MCF 10A (cell line): ENCODE results near the gene TNPO1. TPM values are rescaled to one million over a fixed set of nuclear protein-coding genes. Genes with fewer than 3 reads are reported as not detected.

Source experiments
- Bru-seq: library from RNA; stranded (reverse); fragments of 400-500 nt; gene quantifications from one replicate; lab custom pipeline; 2021; lab: Mats Ljungman, UMichigan
- BruChase-seq, 2 experiments: library from RNA; stranded (reverse); fragments of 400-500 nt; gene quantifications; one replicate each; lab custom pipeline; 2021; lab: Mats Ljungman, UMichigan
- BruUV-seq: library from RNA; stranded (reverse); fragments of 400-500 nt; replicated peaks from 2 replicates; lab custom pipeline; 2021; lab: Mats Ljungman, UMichigan
- CTCF ChIA-PET: fragments of 300-600 bp; sonication (Branson Sonifier 250); formaldehyde crosslinking; extraction: SDS; loops from one replicate; lab custom pipeline; 2021; ENCODE audit warnings: antibody characterized with exemption, inconsistent platforms; lab: Yijun Ruan, JAX
- POLR2A ChIA-PET: fragments of 300-600, 350-650 bp; sonication (Branson Sonifier 250); formaldehyde crosslinking; extraction: SDS; loops from one replicate; lab custom pipeline; 2020; ENCODE audit warnings: antibody characterized with exemption, inconsistent platforms; lab: Yijun Ruan, JAX
- DNase-seq: peaks from one replicate; pipeline ENCODE4 v3.0.0-alpha.2; 2018; ENCODE audit not compliant: unreplicated experiment
- H3K27ac Mint-ChIP-seq: one replicate; pipeline ENCODE4 v1.8.0; 2022; ENCODE audit warnings: mild to moderate bottlenecking, low read depth, mixed read lengths; ENCODE audit not compliant: unreplicated experiment
- H3K27me3 Mint-ChIP-seq: one replicate; pipeline ENCODE4 v1.8.0; 2022; ENCODE audit warnings: mixed read lengths; ENCODE audit not compliant: insufficient read depth, unreplicated experiment
- H3K36me3 Mint-ChIP-seq: one replicate; pipeline ENCODE4 v1.8.0; 2022; ENCODE audit warnings: mild to moderate bottlenecking, moderate library complexity, mixed read lengths; ENCODE audit not compliant: insufficient read depth, unreplicated experiment
- H3K4me1 Mint-ChIP-seq: one replicate; pipeline ENCODE4 v1.8.0; 2022; ENCODE audit warnings: mixed read lengths; ENCODE audit not compliant: insufficient read depth, unreplicated experiment
- H3K4me3 Mint-ChIP-seq: one replicate; pipeline ENCODE4 v1.8.0; 2022; ENCODE audit warnings: mild to moderate bottlenecking, moderate library complexity, mixed read lengths; ENCODE audit not compliant: unreplicated experiment
- H3K9me3 Mint-ChIP-seq: one replicate; pipeline ENCODE4 v1.8.0; 2022; ENCODE audit warnings: mixed read lengths; ENCODE audit not compliant: unreplicated experiment
- CTCF ChIP-seq: fragments of 200-600 bp; IDR thresholded peaks from one replicate; pipeline ENCODE4 v1.8.0; 2022; ENCODE audit warnings: antibody characterized with exemption, mild to moderate bottlenecking; ENCODE audit not compliant: unreplicated experiment
- intact Hi-C: fragments of 100-400 bp; cut with micrococcal nuclease; formaldehyde crosslinking; loops from 2 replicates; pipeline ENCODE4 v1.14.1; 2022
- long read RNA-seq: library from polyadenylated mRNA; stranded (forward); transcript quantifications from one replicate; pipeline ENCODE4 v2.0.0, GENCODE V29; 2022
- total RNA-seq: library from RNA; stranded (reverse); gene quantifications from 2 replicates; pipeline ENCODE4 v1.2.3, GENCODE V29; 2022

TNPO1 gene
- total RNA-seq = 147 and 167 TPM in 2 replicates
- Bru-seq, nascent RNA = percentile 95 among the genes with signal in this experiment
- BruChase-seq, experiment 1, labeled RNA remaining after a 6-hour chase = percentile 97 among the genes with signal in this experiment
- BruChase-seq, experiment 2, labeled RNA remaining after a 2-hour chase = percentile 96 among the genes with signal in this experiment
- long read RNA-seq, full-length matches to known transcripts = 5 of 52 reads
- long read RNA-seq, partial matches to known transcripts = 15 of 52 reads
- long read RNA-seq, other reads (novel, unspliced or antisense) = 32 of 52 reads

GRCh38 chr5:72816284-72817075, at the start of gene TNPO1:
Gene TNPO1, plus strand, starts transcription at chr5:72816661. Its CDS starts 77 bp downstream, at chr5:72816738.
- Mint-ChIP-seq H3K27me3 (no peaks in the 10 kb centered on the region), H3K4me3 (peak within 1 kb of the TSS; percentile 97), H3K9me3 (peaks cover 9% of the 10 kb centered on the region), H3K4me1 (peaks cover 15% of the 10 kb centered on the region), H3K27ac (peak within 1 kb of the TSS; percentile 90), H3K36me3 (peaks cover 5% of the 10 kb centered on the region)
- ChIA-PET POLR2A (interaction anchor here (0.6 to 9.7 kb wide), 45 partner anchors 9 to 998 kb away, joined by 3 to 229 read pairs (median 7); partner anchors contain the start of genes FCHO2, MRPS27 and PTCD2), CTCF (interaction anchor here (0.6 to 3.8 kb wide), 13 partner anchors 10 to 460 kb away, joined by 3 to 59 read pairs (median 4); no protein-coding TSS in a partner anchor)
- BruUV-seq = no TSS peak
- TF ChIP-seq CTCF = no peak
- DNase-seq = peak; percentile 94
- intact Hi-C loops = loop anchor here (2.0 to 5.0 kb wide), 2 partner anchors 32 to 1039 kb away; no protein-coding TSS in a partner anchor

DNA sequence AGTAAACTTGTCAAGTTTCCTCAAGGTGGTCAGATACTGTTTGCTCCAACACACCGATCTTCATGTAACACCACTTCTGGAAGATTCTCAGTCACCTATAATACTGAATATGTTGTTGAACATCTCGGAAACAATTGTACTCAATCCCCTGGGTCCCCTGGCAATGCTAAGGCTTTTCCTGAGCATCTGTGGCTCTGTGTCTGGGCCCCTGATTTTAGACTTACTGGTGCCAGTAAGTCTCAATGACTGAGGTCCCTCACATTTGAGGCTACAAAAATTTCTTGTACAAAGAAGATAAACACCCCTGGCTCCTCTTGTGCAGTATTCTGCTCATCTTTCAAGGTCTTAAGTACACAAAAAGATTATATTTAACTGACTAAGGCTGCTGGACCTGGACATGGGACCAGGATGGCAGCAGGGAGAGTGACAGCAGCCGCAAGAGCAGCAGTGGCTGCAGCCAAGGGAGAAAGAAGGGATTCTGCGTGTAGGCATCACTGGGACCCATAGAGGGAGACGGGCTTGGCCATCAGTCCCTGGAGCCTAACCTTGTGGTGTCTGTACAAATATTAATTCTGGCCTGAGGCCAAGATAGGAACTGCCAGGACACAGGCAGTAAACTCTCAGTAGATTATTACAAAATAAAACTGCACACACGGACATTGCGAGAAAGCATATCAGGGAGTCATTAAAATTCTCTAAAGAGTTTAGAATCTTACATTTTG, 49.0 kb upstream of the TNPO1 start:
- POLR2A ChIA-PET = interaction anchor here (0.6 to 0.9 kb wide), 2 partner anchors 9 to 43 kb away, joined by 3 read pairs; no protein-coding TSS in a partner anchor

DNA sequence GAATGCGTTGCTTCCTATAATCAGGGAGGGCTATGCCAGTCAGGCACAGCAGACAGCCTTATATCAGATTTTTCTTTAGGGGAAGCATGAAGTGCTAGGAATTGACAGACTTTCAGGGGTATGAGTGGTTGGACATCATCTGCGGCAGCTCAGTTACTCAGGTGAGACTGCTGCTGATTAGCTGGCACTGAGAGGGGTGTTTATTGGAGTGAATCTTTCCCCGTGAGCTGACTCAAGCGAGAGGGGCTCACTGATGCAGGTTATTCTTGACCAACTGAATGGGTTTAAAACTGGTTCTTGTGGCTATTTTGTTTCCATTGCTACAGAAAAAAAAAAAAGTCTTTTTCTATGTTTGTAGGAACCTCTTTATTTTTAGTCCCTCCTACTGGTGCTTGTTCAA, 46.2 kb upstream of the TNPO1 start:
- intact Hi-C loops = no loop called here
- Mint-ChIP-seq H3K9me3 (no peaks in the 10 kb centered on the region), H3K4me1 (peaks cover 6% of the 10 kb centered on the region), H3K36me3 (no peaks in the 10 kb centered on the region), H3K27ac (no peak overlapping the region), H3K27me3 (no peaks in the 10 kb centered on the region), H3K4me3 (no peak overlapping the region)
- ChIA-PET CTCF (interaction anchor here (0.7 to 1.0 kb wide), 2 partner anchors 15 to 155 kb away, joined by 3 to 4 read pairs; no protein-coding TSS in a partner anchor), POLR2A (interaction anchor here (2.3 kb wide), 1 partner anchor 11 kb away, joined by 5 read pairs; no protein-coding TSS in a partner anchor)
- TF ChIP-seq CTCF = no peak
- no peak for DNase-seq
- BruUV-seq = no TSS peak

More for the DNA sequence above, 49.0 kb upstream of the TNPO1 start:
- TF ChIP-seq CTCF = no peak
- no peak overlapping the region for H3K4me3 Mint-ChIP-seq
- intact Hi-C loops = no loop called here
- no peaks in the 10 kb centered on the region for H3K36me3 Mint-ChIP-seq
- H3K9me3 Mint-ChIP-seq = no peaks in the 10 kb centered on the region
- no peak overlapping the region for H3K27ac Mint-ChIP-seq
- DNase-seq = peak; percentile 75
- BruUV-seq = no TSS peak
- H3K4me1 Mint-ChIP-seq = peaks cover 6% of the 10 kb centered on the region
- no peaks in the 10 kb centered on the region for H3K27me3 Mint-ChIP-seq
- CTCF ChIA-PET = no interaction called here
